Inflammatory macrophage (primary cell): Measurements from ENCODE around the gene CLEC19A.

Experiments
- DNase-seq, 2 donors: peaks; one replicate each; pipeline ENCODE4 v3.0.0-alpha.2; 2020 to 2022
- total RNA-seq, 18 experiments: gene quantifications; one replicate each; lab custom pipeline; 2026; ENCODE audit warnings: mixed read lengths in 6 of 18, inconsistent platforms in 2 of 18; lab: John Stamatoyannopoulos, UW

Gene CLEC19A
- total RNA-seq = 0.27 to 1.8 (median 0.53) reads per million in 18 experiments

- no peak for DNase-seq
Measured at GRCh38 chr16:19285431-19285830, at the start of gene CLEC19A. Gene CLEC19A, plus strand, starts transcription at chr16:19285731. Its CDS starts 121 bp downstream, at chr16:19285852.

GRCh38 chr16:19235886-19236285 is 49.6 kb upstream of the CLEC19A start:
- DNase-seq = no peak

GRCh38 chr16:19236561-19237209 is 48.8 kb upstream of the CLEC19A start:
- DNase-seq = no peak

- no peak for DNase-seq
Measured at GRCh38 chr16:19238406-19238805, 47.1 kb upstream of the CLEC19A start.

GRCh38 chr16:19239511-19240155 is 45.9 kb upstream of the CLEC19A start:
- no peak for DNase-seq

GRCh38 chr16:19240494-19240893 is 45.0 kb upstream of the CLEC19A start:
- no peak for DNase-seq

- no peak for DNase-seq
Measured at GRCh38 chr16:19241512-19241911, 44.0 kb upstream of the CLEC19A start.

- no peak for DNase-seq
Measured at GRCh38 chr16:19242186-19242585, 43.3 kb upstream of the CLEC19A start.

GRCh38 chr16:19242987-19243575 is 42.5 kb upstream of the CLEC19A start:
- peak; percentile 35 to 61 for DNase-seq

GRCh38 chr16:19245326-19245925 is 40.1 kb upstream of the CLEC19A start:
- no peak for DNase-seq

GRCh38 chr16:19252904-19253303 is 32.6 kb upstream of the CLEC19A start:
- no peak for DNase-seq

- DNase-seq = no peak
Measured at GRCh38 chr16:19254611-19255010, 30.9 kb upstream of the CLEC19A start.

GRCh38 chr16:19264123-19264673 is 21.3 kb upstream of the CLEC19A start:
- no peak for DNase-seq

GRCh38 chr16:19265380-19265930 is 20.1 kb upstream of the CLEC19A start:
- no peak for DNase-seq

- no peak for DNase-seq
Measured at GRCh38 chr16:19266774-19267173, 18.8 kb upstream of the CLEC19A start.

GRCh38 chr16:19269098-19269497 is 16.4 kb upstream of the CLEC19A start:
- peak; percentile 11 to 14 for DNase-seq

GRCh38 chr16:19274165-19274797 is 11.2 kb upstream of the CLEC19A start:
- DNase-seq = no peak

GRCh38 chr16:19278403-19278802 is 7.1 kb upstream of the CLEC19A start:
- no peak for DNase-seq

- no peak for DNase-seq
Measured at GRCh38 chr16:19281246-19281645, 4.3 kb upstream of the CLEC19A start.

- no peak for DNase-seq
Measured at GRCh38 chr16:19282101-19282500, 3.4 kb upstream of the CLEC19A start.

GRCh38 chr16:19283637-19284036 is 1.9 kb upstream of the CLEC19A start:
- DNase-seq = no peak

GRCh38 chr16:19284207-19284606 is 1.3 kb upstream of the CLEC19A start:
- DNase-seq = peak in 1 of 2 donors; percentile 30
